ENCODE data around the gene CHRDL2. TPM values are rescaled to one million over a fixed set of nuclear protein-coding genes. Genes with fewer than 3 reads are reported as not detected.

The CHRDL2 gene
- total RNA-seq, 4 donors from 2014 or later = 1.5 to 13.6 (median 1.7) TPM; not detected in 1

DNA sequence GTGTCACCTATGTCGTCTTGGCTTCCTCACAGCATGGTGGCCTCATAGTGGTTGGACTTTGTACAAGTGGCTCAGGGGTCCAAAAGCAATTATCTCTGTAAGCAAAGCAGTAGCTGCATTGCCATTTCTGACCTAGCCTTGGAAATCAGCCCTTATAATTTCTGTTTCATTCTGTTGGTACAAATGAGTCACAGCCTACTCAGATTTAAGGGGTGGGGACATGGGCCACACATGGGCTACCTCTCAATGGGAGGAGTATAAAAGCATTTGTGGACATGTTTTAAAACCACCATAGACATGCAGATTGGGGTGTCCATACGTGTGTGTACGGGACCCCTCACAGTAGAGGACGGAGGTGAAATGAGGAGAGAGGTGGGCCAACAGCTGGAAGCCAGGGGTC lies 41.6 kb downstream of the CHRDL2 start:
- Histone ChIP-seq H3K27me3 (no peaks in the 10 kb centered on the region), H3K9me3 (no peaks in the 10 kb centered on the region), H3K4me3 (no peak overlapping the region), H3K4me1 (peaks cover 0 to 20% (median 0%) of the 10 kb centered on the region in 3 donors), H3K36me3 (no peaks in the 10 kb centered on the region), H3K27ac (no peak overlapping the region)
- 100% methylated on average over 2 of the region's 4 CpGs; no CpG with 5 or more reads in 1 of the 2 donors for WGBS, 2 donors (ENCODE audit: low coverage in 1 of 2)
- no peak for TF ChIP-seq EP300 (IDR thresholded peaks at IDR 0.05)
- TF ChIP-seq, protein P1, sequence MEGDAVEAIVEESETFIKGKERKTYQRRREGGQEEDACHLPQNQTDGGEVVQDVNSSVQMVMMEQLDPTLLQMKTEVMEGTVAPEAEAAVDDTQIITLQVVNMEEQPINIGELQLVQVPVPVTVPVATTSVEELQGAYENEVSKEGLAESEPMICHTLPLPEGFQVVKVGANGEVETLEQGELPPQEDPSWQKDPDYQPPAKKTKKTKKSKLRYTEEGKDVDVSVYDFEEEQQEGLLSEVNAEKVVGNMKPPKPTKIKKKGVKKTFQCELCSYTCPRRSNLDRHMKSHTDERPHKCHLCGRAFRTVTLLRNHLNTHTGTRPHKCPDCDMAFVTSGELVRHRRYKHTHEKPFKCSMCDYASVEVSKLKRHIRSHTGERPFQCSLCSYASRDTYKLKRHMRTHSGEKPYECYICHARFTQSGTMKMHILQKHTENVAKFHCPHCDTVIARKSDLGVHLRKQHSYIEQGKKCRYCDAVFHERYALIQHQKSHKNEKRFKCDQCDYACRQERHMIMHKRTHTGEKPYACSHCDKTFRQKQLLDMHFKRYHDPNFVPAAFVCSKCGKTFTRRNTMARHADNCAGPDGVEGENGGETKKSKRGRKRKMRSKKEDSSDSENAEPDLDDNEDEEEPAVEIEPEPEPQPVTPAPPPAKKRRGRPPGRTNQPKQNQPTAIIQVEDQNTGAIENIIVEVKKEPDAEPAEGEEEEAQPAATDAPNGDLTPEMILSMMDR (IDR thresholded peaks at IDR 0.05) = no peak
- no peak for TF ChIP-seq POLR2A (IDR thresholded peaks at IDR 0.05)
- ATAC-seq = no peak

DNA sequence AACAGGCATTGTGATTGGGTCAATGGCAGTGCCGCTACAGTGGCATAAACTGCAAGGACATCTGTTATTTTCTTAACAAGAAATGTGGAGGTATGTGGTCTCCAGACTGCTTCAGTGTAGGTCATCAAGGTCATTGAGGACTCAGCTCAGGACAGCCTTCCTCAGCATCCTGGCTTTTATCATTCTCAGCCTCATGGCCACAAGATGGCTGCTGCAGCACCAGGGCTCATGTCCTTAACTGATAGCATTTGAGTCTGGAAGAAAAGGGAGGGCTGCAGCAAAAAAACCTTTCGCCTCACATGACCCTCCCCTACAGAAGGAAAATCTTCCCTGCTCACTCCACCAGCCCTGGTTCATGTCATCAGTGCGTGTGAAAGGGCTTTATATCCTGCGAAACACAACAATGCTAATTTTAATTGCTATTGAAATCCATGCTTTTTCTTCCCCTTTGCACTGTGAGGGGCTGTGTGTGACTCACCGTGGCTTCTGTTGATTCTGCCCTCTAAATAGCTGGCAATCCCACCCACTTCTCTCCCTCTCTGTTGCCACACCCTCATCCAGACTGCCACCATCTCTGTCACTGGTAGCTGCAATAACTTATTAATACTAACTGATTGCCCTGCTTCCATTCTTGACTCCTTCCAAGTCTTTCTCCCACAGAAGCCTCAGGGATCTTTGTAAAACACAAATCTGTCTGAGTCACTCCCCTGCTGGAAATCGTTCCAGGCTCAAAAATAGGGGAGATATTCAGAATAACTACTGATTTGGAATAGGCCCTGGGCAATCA lies 43.8 kb downstream of the CHRDL2 start:
- no peaks in the 10 kb centered on the region for H3K36me3 ChIP-seq
- ATAC-seq = no peak
- H3K27me3 ChIP-seq = no peaks in the 10 kb centered on the region
- H3K4me3 ChIP-seq = no peak overlapping the region
- H3K4me1 ChIP-seq = peaks cover 0 to 22% (median 5%) of the 10 kb centered on the region in 3 donors
- no peak for TF ChIP-seq POLR2AphosphoS5 (IDR thresholded peaks at IDR 0.05)
- no peak for TF ChIP-seq EP300 (IDR thresholded peaks at IDR 0.05)
- TF ChIP-seq POLR2A (IDR thresholded peaks at IDR 0.05) = no peak
- TF ChIP-seq, protein P1 (IDR thresholded peaks at IDR 0.05) = no peak
- H3K27ac ChIP-seq = no peak overlapping the region
- no peaks in the 10 kb centered on the region for H3K9me3 ChIP-seq
- WGBS, 2 donors (ENCODE audit: low coverage in 1 of 2) = 64 to 72% methylated on average over 3 to 6 of the region's 6 CpGs

DNA sequence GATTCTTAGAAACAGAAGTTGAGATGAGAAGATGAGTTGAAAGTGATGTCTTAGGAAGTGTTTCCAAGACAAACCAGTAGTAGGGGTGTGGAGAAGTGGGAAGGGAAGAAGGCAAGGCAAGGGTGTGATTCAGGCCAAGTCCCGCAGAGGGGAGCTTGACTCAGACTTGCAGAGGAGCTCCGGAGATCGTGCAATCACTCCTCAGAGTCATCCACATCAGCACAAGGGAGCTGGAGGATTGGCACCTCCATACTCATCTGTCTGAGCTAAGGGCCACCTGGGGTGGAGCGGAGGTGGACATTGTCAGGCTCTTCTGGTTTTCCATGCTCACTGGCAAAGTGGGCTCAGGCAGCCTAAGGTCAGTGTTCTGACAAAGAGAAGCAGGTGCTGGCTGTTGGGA lies 44.4 kb downstream of the CHRDL2 start:
- Histone ChIP-seq H3K9me3 (no peaks in the 10 kb centered on the region), H3K36me3 (no peaks in the 10 kb centered on the region), H3K27me3 (no peaks in the 10 kb centered on the region), H3K27ac (no peak overlapping the region), H3K4me3 (no peak overlapping the region), H3K4me1 (peaks cover 0 to 29% (median 10%) of the 10 kb centered on the region in 3 donors)
- TF ChIP-seq, protein P1 (IDR thresholded peaks at IDR 0.05) = no peak
- TF ChIP-seq POLR2AphosphoS5 (IDR thresholded peaks at IDR 0.05) = no peak
- no peak for TF ChIP-seq EP300 (IDR thresholded peaks at IDR 0.05)
- no peak for TF ChIP-seq POLR2A (IDR thresholded peaks at IDR 0.05)
- 68% methylated on average over 4 of the region's 4 CpGs; no CpG with 5 or more reads in 1 of the 2 donors for WGBS, 2 donors (ENCODE audit: low coverage in 1 of 2)
- ATAC-seq = no peak

DNA sequence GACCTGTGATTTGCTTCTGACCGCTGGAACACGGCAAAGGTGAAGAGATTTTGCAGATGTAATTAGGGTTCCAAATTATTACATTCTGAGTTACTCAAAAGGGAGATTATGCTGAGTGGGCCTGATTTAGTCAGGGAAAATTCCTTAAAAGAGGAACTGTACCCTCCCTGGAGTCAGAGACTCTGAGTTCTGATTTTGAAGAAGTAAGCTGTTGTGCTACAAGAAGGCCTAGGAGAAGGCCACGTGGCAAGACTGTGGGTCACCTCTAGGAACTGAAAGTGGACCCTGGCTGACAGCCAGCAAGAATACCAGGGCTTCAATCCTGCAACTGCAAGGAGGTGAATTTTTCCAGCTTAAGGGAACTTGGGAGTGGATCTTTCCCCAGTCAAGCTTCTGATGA lies 45.3 kb downstream of the CHRDL2 start:
- H3K4me1 ChIP-seq = peaks cover 0 to 38% (median 12%) of the 10 kb centered on the region in 3 donors
- no peak for ATAC-seq

More for the DNA sequence above, 45.3 kb downstream of the CHRDL2 start:
- 85 to 94% methylated on average over 3 of the region's 3 CpGs for WGBS, 2 donors (ENCODE audit: low coverage in 1 of 2)
- Histone ChIP-seq H3K27me3 (no peaks in the 10 kb centered on the region), H3K9me3 (no peaks in the 10 kb centered on the region), H3K36me3 (no peaks in the 10 kb centered on the region), H3K4me3 (no peak overlapping the region), H3K27ac (no peak overlapping the region)
- TF ChIP-seq POLR2A (IDR thresholded peaks at IDR 0.05) = no peak
- no peak for TF ChIP-seq POLR2AphosphoS5 (IDR thresholded peaks at IDR 0.05)
- TF ChIP-seq, protein P1 (IDR thresholded peaks at IDR 0.05) = no peak
- TF ChIP-seq EP300 (IDR thresholded peaks at IDR 0.05) = no peak
